Activated naive CD4-positive, alpha-beta T cell (primary cell): Measurements from ENCODE around the gene SCYL1.
A peak's percentile ranks its signal among the peaks of the same experiment; 100 is the strongest.
"Not testable (repeated sequence)": the region's sequence is repeated elsewhere in the genome, so short reads cannot be mapped to it uniquely, and the experiment has no call there.

Experiments used
- DNase-seq, 4 experiments: peaks; one replicate each; lab custom pipeline; 2025; lab: John Stamatoyannopoulos, UW

Gene SCYL1

GRCh38 chr11:65505466-65506289 is 19.2 kb upstream of the SCYL1 start:
- DNase-seq: no peak

- no peak for DNase-seq
Measured at GRCh38 chr11:65506290-65506771, 18.6 kb upstream of the SCYL1 start.

GRCh38 chr11:65506772-65507505 is 17.9 kb upstream of the SCYL1 start:
- peak in 1 of 4 experiments; percentile 30 for DNase-seq

- DNase-seq: not testable (repeated sequence)
Measured at GRCh38 chr11:65512311-65512710, 12.6 kb upstream of the SCYL1 start.

GRCh38 chr11:65516135-65516968 is 8.5 kb upstream of the SCYL1 start:
- DNase-seq: no peak

- not testable (repeated sequence) for DNase-seq
Measured at GRCh38 chr11:65518941-65519549, 5.8 kb upstream of the SCYL1 start.

- DNase-seq: not testable (repeated sequence)
Measured at GRCh38 chr11:65521777-65522521, 2.9 kb upstream of the SCYL1 start.

- DNase-seq: not testable (repeated sequence)
Measured at GRCh38 chr11:65522718-65523630, 1.9 kb upstream of the SCYL1 start.

GRCh38 chr11:65523631-65523968 is 1.3 kb upstream of the SCYL1 start:
- not testable (repeated sequence) for DNase-seq

- no peak for DNase-seq
Measured at GRCh38 chr11:65524014-65524740, 706 bp upstream of the SCYL1 start.

GRCh38 chr11:65525546-65526480 is 930 bp downstream of the SCYL1 start:
- DNase-seq: no peak

- no peak for DNase-seq
Measured at GRCh38 chr11:65526744-65527143, 1.9 kb downstream of the SCYL1 start.

GRCh38 chr11:65528819-65529350 is 4.0 kb downstream of the SCYL1 start:
- DNase-seq: no peak

GRCh38 chr11:65529475-65530156 is 4.7 kb downstream of the SCYL1 start:
- DNase-seq: no peak

- DNase-seq: no peak
Measured at GRCh38 chr11:65530157-65530496, 5.2 kb downstream of the SCYL1 start.

- no peak for DNase-seq
Measured at GRCh38 chr11:65532388-65533064, 7.6 kb downstream of the SCYL1 start.

- DNase-seq: no peak
Measured at GRCh38 chr11:65535102-65535501, 10.2 kb downstream of the SCYL1 start.
